OCI-M1 (cell line): ENCODE measurements around the gene LCP1.
"Not testable (repeated sequence)": the region's sequence is repeated elsewhere in the genome, so short reads cannot be mapped to it uniquely, and the experiment has no call there.

Experiments
- DNase-seq: peaks from one replicate; lab custom pipeline; 2025; lab: John Stamatoyannopoulos, UW

The LCP1 gene

DNA sequence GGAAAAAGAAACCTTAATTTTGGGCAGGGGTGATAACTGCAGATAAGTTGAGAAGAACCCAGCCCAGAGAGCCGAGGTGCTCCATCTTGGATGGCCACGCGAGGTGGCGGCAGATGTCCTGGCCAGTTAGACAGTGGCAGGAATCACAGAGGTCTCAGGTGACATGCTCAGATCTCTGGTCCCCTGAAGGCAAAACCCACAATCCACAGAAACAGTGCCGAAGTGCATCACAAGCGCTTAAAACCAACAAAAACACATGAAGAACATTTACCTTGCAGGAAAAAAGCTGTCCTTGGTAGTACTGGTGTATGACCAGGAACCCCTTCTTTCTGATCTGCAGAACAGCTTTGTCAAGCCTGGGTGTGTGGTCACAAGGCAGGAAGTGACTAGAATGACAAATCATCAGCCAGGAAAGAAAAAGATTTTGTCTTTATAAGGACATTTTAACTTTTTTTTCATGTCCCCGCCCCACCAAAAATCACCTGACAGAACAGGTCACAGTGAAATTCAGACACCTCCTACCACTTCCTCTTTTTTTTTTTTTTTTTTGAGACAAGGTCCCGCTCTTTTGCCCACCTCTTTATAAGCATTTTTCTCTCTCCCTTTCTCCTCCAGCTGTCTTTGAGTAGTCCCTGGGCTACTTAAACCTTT lies at the start of gene LCP1:
TSS of gene LCP1 (minus strand) at position 338 of the 651 bp plus-strand sequence. CDS start 22,515 bp downstream, outside the sequence.
- DNase-seq = peak; percentile 94

GRCh38 chr13:46229251-46229650 lies 47.3 kb upstream of the LCP1 start:
- no peak for DNase-seq

GRCh38 chr13:46220234-46220633 lies 38.3 kb upstream of the LCP1 start:
- DNase-seq = peak; percentile 8

DNA sequence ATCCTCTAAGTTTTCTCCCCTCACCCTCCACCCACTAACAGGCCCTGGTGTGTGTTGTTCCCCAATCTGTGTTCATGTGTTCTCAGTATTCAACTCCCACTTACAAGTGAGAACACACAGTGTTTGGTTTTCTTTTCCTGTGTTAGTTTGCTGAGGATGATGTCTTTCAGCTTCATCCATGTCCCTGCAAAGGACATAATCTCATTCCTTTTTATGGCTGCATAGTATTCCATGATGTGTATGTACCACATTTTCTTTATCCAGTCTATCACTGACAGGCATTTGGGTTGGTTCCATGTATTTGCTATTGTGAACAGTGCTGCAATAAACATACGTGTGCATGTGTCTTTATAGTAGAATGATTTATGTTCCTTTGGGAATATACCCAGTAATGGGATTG lies 32.8 kb upstream of the LCP1 start:
- not testable (repeated sequence) for DNase-seq

DNA sequence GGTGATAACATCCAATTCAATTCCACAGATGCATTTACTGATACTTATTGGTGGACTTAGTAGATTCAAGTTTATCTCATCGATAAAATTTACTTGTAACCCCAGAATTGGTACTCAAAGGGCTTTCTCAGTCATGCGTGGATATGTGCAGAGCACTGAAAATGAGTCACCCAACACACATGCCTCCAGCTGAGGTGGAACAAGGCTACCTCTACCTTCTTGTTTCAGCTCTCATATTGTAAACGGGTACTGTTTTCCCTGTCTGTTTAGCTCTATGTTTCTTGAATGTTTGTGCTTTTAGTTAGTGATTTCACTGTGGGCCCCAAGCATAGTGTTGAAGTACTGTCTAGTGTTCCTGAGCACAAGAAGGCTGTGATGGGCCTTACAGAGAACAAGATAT lies 31.3 kb upstream of the LCP1 start:
- no peak for DNase-seq

- DNase-seq = peak; percentile 82
Measured at GRCh38 chr13:46211483-46212351, 29.7 kb upstream of the LCP1 start, which contains the start of gene LRRC63. Gene LRRC63 (plus strand): TSS chr13:46211928. CDS start chr13:46213035, 1,107 bp downstream.

GRCh38 chr13:46211116-46211482 lies 29.1 kb upstream of the LCP1 start:
- peak; percentile 62 for DNase-seq

GRCh38 chr13:46210362-46211083 lies 28.5 kb upstream of the LCP1 start:
- peak; percentile 53 for DNase-seq

- DNase-seq = no peak
Measured at GRCh38 chr13:46207828-46208227, 25.9 kb upstream of the LCP1 start.

GRCh38 chr13:46206143-46206542 lies 24.2 kb upstream of the LCP1 start:
- no peak for DNase-seq

DNA sequence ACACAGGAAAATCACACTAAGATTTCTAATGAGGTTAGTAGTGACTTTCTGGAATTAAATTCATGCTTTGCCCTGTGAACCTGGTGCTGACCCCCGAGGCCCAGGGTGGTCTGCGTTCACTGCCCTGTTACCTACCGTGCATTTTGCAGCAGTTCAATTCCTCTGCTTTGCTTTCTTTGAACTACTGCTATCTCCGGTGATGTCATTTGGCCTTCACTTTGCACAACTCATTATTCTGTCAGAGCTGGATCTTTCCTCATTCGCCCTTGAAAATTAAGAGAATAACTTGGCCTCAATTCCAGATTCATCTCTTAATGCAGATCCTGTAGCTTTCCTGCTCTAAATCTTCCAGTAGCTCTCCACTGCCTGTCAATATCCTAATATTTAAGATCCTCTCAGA lies 21.0 kb upstream of the LCP1 start:
- DNase-seq = no peak

DNA sequence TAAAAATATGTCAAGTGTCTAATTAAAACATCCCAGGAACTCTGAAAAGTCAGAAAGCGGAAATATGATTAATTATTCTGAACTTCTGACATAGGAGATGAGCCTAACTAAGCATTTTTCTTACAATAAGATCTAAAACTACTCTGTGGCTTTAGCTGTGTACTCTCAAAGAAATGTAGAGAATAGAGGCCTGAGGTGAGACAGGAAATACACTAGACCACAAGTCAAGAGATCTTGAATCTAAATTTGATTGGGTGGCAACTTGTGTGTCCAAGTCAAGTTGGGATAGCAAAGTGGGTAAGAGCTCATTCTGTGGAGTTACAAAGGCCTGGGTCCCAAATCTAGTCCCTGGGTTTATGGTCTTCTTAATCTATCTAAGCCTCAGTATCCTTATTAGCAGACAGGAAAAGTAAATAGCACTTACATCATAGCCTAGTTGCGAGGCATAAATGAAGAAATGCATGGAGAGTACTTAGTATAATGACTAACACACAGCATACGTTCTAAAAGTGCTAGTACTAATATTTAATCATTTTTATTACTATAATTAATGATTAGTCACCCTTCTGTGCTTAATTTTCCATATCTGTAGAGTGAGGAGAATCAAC lies 20.3 kb upstream of the LCP1 start:
- DNase-seq = no peak

DNA sequence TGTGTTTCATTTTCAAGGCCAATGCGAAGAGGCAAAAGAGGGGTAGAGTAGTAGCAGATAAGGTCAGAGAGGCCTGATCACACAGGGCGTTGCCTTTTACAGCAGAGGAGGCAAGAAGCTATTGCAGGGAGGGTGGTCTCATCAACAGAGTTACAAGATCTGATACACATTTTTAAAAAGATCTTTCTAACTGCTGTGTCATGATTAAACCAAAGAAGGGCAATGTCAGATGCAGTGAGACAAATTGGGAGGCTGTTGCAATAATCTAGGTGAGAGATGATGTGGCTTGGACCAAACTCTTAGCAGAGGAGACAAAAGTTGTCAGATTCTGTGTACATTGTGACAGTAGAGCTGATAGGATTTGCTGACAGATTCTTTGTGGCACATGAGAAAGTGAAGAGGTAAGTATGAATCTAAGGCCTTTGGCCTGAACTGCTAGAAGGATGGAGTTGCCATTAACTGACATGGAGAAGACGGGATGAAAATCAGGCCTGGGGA lies 16.8 kb upstream of the LCP1 start:
- DNase-seq = peak; percentile 14

- DNase-seq = no peak
Measured at GRCh38 chr13:46197299-46198048, 15.5 kb upstream of the LCP1 start.

DNA sequence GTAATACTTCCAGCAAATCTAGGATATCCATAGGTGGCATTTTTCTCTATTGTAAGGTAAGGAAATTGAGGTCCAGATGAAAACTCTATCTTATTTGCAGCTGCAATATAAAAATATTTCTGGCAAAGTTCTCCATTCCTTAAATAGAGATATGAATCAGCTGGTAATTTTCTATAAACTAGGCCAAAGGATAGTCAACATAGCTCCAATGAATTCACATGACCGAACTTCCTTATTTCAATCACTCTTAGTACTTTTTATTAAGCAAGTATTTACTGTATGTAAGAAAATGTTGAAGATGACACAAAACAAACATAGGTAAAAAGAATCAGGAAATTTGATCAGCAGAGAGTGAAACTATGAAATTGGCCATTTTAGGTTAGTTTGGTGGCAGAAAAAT lies 13.0 kb upstream of the LCP1 start:
- DNase-seq = no peak

DNA sequence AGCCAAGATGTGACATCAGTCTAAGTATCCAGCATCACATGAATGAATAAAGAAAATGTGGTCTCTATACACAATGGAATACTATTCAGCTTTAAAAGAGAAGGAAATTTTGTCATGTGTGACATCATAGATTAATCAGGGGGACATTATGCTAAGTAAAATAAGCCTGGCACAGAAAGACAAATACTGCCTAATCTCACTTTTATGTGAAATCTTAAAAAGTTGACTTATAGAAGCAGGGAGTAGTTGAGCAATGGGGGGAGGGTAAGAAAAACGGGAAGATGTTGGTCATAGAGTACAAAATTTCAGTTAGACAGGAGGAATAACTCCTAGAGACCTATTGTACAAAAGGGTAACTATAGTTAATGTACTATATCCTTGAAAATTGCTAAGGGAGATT lies 10.4 kb upstream of the LCP1 start:
- no peak for DNase-seq

DNA sequence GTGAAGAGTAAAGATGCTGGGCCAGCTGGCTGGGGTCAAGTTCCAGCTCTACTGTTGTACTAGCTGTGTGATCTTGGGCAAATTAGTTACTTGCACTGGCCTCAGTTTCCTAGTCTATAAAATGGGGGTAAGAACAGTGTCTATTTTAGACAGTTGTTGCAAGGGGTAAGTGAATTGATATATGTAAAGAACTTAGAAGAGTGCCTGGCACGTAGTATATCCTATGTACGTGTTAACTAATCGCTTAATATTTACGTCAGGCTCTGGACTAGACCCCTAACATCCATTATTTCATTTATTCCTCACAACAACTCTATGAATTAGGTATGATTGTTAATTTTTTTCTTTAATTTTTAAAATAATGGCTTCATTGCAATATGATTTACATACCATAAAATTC lies 3.7 kb upstream of the LCP1 start:
- DNase-seq = no peak

- peak; percentile 88 for DNase-seq
Measured at GRCh38 chr13:46184277-46184699, 2.3 kb upstream of the LCP1 start.

DNA sequence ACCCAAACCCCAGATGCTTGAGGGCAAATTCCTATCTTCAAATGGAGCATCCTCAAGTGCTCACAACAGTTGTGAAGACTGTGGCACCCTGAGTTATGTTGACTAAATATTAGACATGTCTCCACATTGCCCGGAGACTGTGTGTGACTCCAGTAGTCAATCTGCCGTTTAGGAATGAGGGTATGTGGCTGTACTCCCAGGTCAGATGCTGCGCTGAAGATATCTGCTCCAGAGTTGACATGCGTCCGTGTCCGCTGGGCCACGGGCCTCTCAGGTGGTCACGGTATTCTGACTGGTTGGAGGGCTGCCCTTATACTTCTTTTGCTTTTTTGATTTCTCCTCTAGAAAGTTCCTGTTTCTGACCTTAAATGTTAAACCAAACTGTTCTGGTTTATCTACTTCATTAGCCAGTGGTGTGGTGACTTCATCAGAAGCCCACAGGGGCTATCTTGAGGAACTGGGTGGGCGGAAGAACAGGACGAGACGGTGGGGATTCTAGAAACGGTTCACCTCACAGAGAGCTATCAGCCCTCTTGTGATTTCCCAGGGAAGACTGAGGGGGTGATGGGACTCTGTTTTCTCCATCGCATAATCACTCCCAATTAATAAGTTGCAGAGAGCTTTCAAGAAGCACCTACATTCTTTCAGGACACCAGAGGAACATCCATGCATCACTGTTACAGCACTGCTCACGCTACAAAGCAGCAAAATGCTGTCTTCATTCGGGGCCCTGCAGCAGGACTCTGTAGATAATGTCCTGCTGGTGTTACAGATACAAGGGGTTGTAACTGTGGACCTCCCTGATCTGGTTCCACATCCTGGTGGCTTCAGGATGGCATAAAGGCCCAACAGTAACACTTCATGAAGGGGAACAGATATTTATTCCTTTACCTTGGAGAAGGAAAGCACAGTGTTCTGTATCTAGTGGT lies 1.3 kb upstream of the LCP1 start:
- DNase-seq = peak; percentile 82

GRCh38 chr13:46182491-46182877 lies 507 bp upstream of the LCP1 start:
- DNase-seq = no peak
